GDM1 (cell line): ENCODE data around the gene LRRC18.

Source experiments
- DNase-seq: peaks from one replicate; lab custom pipeline; 2025; lab: John Stamatoyannopoulos, UW

LRRC18 gene

GRCh38 chr10:48939790-48940325, at the start of gene LRRC18:
LRRC18 (minus strand) TSS chr10:48939840; CDS start chr10:48914155, 25,685 bp downstream.
- no peak for DNase-seq

- no peak for DNase-seq
These were observed 46.0 kb upstream of the LRRC18 start for GRCh38 chr10:48985621-48986158.

- no peak for DNase-seq
These were observed 44.2 kb upstream of the LRRC18 start for GRCh38 chr10:48983648-48984351.

- no peak for DNase-seq
These were observed 42.9 kb upstream of the LRRC18 start for GRCh38 chr10:48982584-48982983.

GRCh38 chr10:48981310-48981907, 41.8 kb upstream of the LRRC18 start:
- peak; percentile 7 for DNase-seq

- DNase-seq: no peak
These were observed 38.7 kb upstream of the LRRC18 start for GRCh38 chr10:48978318-48978717.

- DNase-seq: no peak
These were observed 36.6 kb upstream of the LRRC18 start for GRCh38 chr10:48976196-48976595.

- DNase-seq: no peak
These were observed 35.0 kb upstream of the LRRC18 start for GRCh38 chr10:48974510-48975156.

- DNase-seq: no peak
These were observed 33.4 kb upstream of the LRRC18 start for GRCh38 chr10:48973065-48973464.

- no peak for DNase-seq
These were observed 31.0 kb upstream of the LRRC18 start for GRCh38 chr10:48970654-48971053.

GRCh38 chr10:48970046-48970445, 30.4 kb upstream of the LRRC18 start:
- DNase-seq: no peak

- no peak for DNase-seq
These were observed 28.4 kb upstream of the LRRC18 start for GRCh38 chr10:48968036-48968435.

- no peak for DNase-seq
These were observed 25.8 kb upstream of the LRRC18 start for GRCh38 chr10:48965460-48965859.

GRCh38 chr10:48964038-48964437, 24.4 kb upstream of the LRRC18 start:
- no peak for DNase-seq

- no peak for DNase-seq
These were observed 19.1 kb upstream of the LRRC18 start for GRCh38 chr10:48958598-48959190.

- no peak for DNase-seq
These were observed 17.9 kb upstream of the LRRC18 start for GRCh38 chr10:48957361-48958151.

- no peak for DNase-seq
These were observed 12.1 kb upstream of the LRRC18 start for GRCh38 chr10:48951707-48952106.

- DNase-seq: no peak
These were observed 8.9 kb upstream of the LRRC18 start for GRCh38 chr10:48948470-48949037.

GRCh38 chr10:48947690-48948469, 8.2 kb upstream of the LRRC18 start:
- DNase-seq: no peak

- no peak for DNase-seq
These were observed 7.4 kb upstream of the LRRC18 start for GRCh38 chr10:48946891-48947500.
